ENCODE measurements around the gene TIMM21.

GRCh38 chr18:74140582-74140981 lies 7.7 kb upstream of the TIMM21 start:
- TF ChIP-seq, protein P1, sequence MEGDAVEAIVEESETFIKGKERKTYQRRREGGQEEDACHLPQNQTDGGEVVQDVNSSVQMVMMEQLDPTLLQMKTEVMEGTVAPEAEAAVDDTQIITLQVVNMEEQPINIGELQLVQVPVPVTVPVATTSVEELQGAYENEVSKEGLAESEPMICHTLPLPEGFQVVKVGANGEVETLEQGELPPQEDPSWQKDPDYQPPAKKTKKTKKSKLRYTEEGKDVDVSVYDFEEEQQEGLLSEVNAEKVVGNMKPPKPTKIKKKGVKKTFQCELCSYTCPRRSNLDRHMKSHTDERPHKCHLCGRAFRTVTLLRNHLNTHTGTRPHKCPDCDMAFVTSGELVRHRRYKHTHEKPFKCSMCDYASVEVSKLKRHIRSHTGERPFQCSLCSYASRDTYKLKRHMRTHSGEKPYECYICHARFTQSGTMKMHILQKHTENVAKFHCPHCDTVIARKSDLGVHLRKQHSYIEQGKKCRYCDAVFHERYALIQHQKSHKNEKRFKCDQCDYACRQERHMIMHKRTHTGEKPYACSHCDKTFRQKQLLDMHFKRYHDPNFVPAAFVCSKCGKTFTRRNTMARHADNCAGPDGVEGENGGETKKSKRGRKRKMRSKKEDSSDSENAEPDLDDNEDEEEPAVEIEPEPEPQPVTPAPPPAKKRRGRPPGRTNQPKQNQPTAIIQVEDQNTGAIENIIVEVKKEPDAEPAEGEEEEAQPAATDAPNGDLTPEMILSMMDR (conservative IDR thresholded peaks at IDR 0.05; ENCODE audit: low read length), result no peak
- TF ChIP-seq EZH2phosphoT487 (IDR thresholded peaks at IDR 0.05; ENCODE audit: borderline replicate concordance), result no peak
